CD14-positive monocyte (primary cell): ENCODE data around the gene PNPLA7. TPM values are rescaled to one million over a fixed set of nuclear protein-coding genes. Genes with fewer than 3 reads are reported as not detected.

Experiments used
- DNase-seq, 3 donors: peaks; one replicate each; pipeline ENCODE4 v3.0.0-alpha.2; 2011 to 2022
- H2AFZ ChIP-seq: 2 replicates; pipeline ENCODE4 v1.6.0; 2012; ENCODE audit warnings: mild to moderate bottlenecking, low read depth, low read length, inconsistent platforms; ENCODE audit not compliant: insufficient read depth, poor library complexity, severe bottlenecking
- H3K27ac ChIP-seq, 2 donors: 1 replicate in 1 of 2; 2 replicates in 1 of 2; pipeline ENCODE4 v1.5.1; 2012 to 2013; ENCODE audit warnings: low read length in 2 of 2, control low read depth in 1 of 2, inconsistent platforms in 1 of 2, low read depth in 1 of 2, mild to moderate bottlenecking in 1 of 2
- H3K27me3 ChIP-seq, 2 donors: one replicate each; pipeline versions ENCODE4 v1.6.0 to v1.6.1; 2011 to 2013; ENCODE audit warnings: low read length in 2 of 2; ENCODE audit not compliant: control insufficient read depth in 2 of 2, insufficient read depth in 2 of 2
- H3K36me3 ChIP-seq, 2 donors: replicated peaks in 1 of 2; 1 replicate in 1 of 2; 2 replicates in 1 of 2; pipeline versions ENCODE4 v1.5.1 to v1.6.1; 2012 to 2013; ENCODE audit warnings: low read length in 2 of 2, control low read depth in 1 of 2, inconsistent platforms in 1 of 2, mild to moderate bottlenecking in 1 of 2; ENCODE audit not compliant: insufficient read depth in 2 of 2, control insufficient read depth in 1 of 2
- H3K4me1 ChIP-seq, 2 donors: 1 replicate in 1 of 2; 2 replicates in 1 of 2; pipeline versions ENCODE4 v1.5.1 to v1.6.1; 2012 to 2013; ENCODE audit warnings: low read length in 2 of 2, control low read depth in 1 of 2, inconsistent platforms in 1 of 2, mild to moderate bottlenecking in 1 of 2, moderate library complexity in 1 of 2; ENCODE audit not compliant: insufficient read depth in 2 of 2, control insufficient read depth in 1 of 2
- H3K4me2 ChIP-seq: replicated peaks from 2 replicates; pipeline ENCODE3; 2012; ENCODE audit warnings: low read length, moderate library complexity, mild to moderate bottlenecking; ENCODE audit not compliant: poor library complexity, severe bottlenecking; ENCODE audit errors: extremely low read depth
- H3K4me3 ChIP-seq, 3 experiments: fragments of 200-600 bp in 1 of 3; sonication (generic) in 1 of 3; replicated peaks in 1 of 3; 1 replicate in 2 of 3; 2 replicates in 1 of 3; pipeline ENCODE4 v1.5.1; 2011 to 2013; ENCODE audit warnings: low read length in 3 of 3, mild to moderate bottlenecking in 3 of 3, control low read depth in 2 of 3, low read depth in 2 of 3, inconsistent platforms in 1 of 3, moderate library complexity in 1 of 3
- H3K79me2 ChIP-seq: 2 replicates; pipeline ENCODE4 v1.6.0; 2012; ENCODE audit warnings: mild to moderate bottlenecking, control low read depth, inconsistent platforms, low read length, moderate library complexity; ENCODE audit not compliant: insufficient read depth
- H3K9ac ChIP-seq: 2 replicates; pipeline ENCODE4 v1.6.0; 2017; ENCODE audit warnings: low read length, mild to moderate bottlenecking; ENCODE audit not compliant: insufficient read depth, poor library complexity, severe bottlenecking
- H3K9me3 ChIP-seq, 2 donors: replicated peaks in 1 of 2; 1 replicate in 1 of 2; 2 replicates in 1 of 2; pipeline versions ENCODE4 v1.5.1 to v1.6.1; 2012 to 2013; ENCODE audit warnings: low read length in 2 of 2, control low read depth in 1 of 2; ENCODE audit not compliant: control insufficient read depth in 1 of 2, insufficient read depth in 1 of 2
- H4K20me1 ChIP-seq: 2 replicates; pipeline ENCODE4 v1.6.0; 2012; ENCODE audit warnings: mild to moderate bottlenecking, low read length, control low read depth, moderate library complexity; ENCODE audit not compliant: insufficient read depth
- H3K27ac Mint-ChIP-seq, 7 donors: one replicate each; pipeline ENCODE4 v1.8.0; 2020; ENCODE audit warnings: mild to moderate bottlenecking in 7 of 7, mixed read lengths in 7 of 7, moderate library complexity in 6 of 7, inconsistent platforms in 2 of 7
- H3K27me3 Mint-ChIP-seq, 3 donors: one replicate each; pipeline ENCODE4 v1.8.0; 2021 to 2022; ENCODE audit warnings: low read depth in 3 of 3, mild to moderate bottlenecking in 3 of 3, mixed read lengths in 3 of 3, moderate library complexity in 3 of 3, inconsistent platforms in 1 of 3
- H3K36me3 Mint-ChIP-seq, 2 donors: one replicate each; pipeline ENCODE4 v1.8.0; 2020; ENCODE audit warnings: mixed read lengths in 2 of 2, inconsistent platforms in 1 of 2, mild to moderate bottlenecking in 1 of 2
- H3K4me1 Mint-ChIP-seq: one replicate; pipeline ENCODE4 v1.8.0; 2020; ENCODE audit warnings: mild to moderate bottlenecking, mixed read lengths
- H3K4me3 Mint-ChIP-seq, 2 donors: one replicate each; pipeline ENCODE4 v1.8.0; 2020; ENCODE audit warnings: mild to moderate bottlenecking in 2 of 2, mixed read lengths in 2 of 2, moderate library complexity in 1 of 2
- H3K9me3 Mint-ChIP-seq, 7 donors: one replicate each; pipeline ENCODE4 v1.8.0; 2020 to 2022; ENCODE audit warnings: mixed read lengths in 7 of 7, mild to moderate bottlenecking in 6 of 7, moderate library complexity in 6 of 7, inconsistent platforms in 2 of 7
- WGBS: methylation state at CpG from one replicate; pipeline ENCODE4 v1.1.5; 2013; ENCODE audit warnings: missing lambda C conversion rate; ENCODE audit not compliant: insufficient coverage; 5-methylcytosine and 5-hydroxymethylcytosine counted together
- intact Hi-C, 2 donors: fragments of 100-400 bp; cut with micrococcal nuclease; formaldehyde crosslinking; loops; one replicate each; pipeline versions ENCODE4 v1.15.0 to v1.15.1; 2023
- polyA plus RNA-seq, 3 donors: library from polyadenylated mRNA; depleted of rRNA in 1 of 3; unstranded in 2 of 3; stranded (reverse) in 1 of 3; fragments of 300-500 nt in 2 of 3; fragments of >200 nt in 1 of 3; fragmentation: Illumina TruSeq in 2 of 3; gene quantifications; 1 replicate in 2 of 3; 2 replicates in 1 of 3; pipeline ENCODE4 v1.2.3, GENCODE V29; 2012 to 2021
- TF ChIP-seq, protein P1 (sequence below): fragments of 200-600 bp; IDR thresholded peaks from one replicate; pipeline ENCODE4 v1.8.0; 2022; ENCODE audit warnings: antibody characterized with exemption, mild to moderate bottlenecking

PNPLA7 gene
- polyA plus RNA-seq, 3 donors, result 0.10 to 1.1 (median 0.14) TPM

DNA sequence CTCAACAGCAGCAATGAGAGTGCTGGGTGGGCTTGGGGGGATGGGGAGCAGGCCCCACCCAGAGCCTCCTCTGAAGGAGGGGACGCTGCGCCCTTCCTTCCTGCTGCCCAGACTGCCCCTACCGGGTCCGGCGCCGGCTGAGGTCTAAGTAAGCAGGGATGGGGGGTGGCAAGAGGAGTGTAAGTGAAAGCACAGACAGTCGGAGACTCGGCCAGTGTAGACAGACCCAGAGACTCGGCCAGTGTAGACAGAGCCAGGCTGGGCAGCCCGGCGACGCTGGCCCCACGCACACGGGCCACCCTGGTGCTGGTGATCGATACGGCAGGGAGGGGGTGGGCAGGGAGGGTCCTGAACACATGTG lies 101.6 kb downstream of the PNPLA7 start:
- Histone ChIP-seq H3K36me3 (peaks cover 9 to 10% of the 10 kb centered on the region in 2 donors), H3K4me2 (no peak overlapping the region), H2AFZ (no peak overlapping the region), H3K79me2 (no peaks in the 10 kb centered on the region), H3K27me3 (no peaks in the 10 kb centered on the region), H3K27ac (no peak overlapping the region), H3K4me3 (no peak overlapping the region), H3K9me3 (no peaks in the 10 kb centered on the region), H3K4me1 (peaks cover 70 to 83% of the 10 kb centered on the region in 2 donors), H4K20me1 (no peaks in the 10 kb centered on the region), H3K9ac (no peak overlapping the region)
- H3K9me3 Mint-ChIP-seq, result peaks cover 0 to 6% (median 0%) of the 10 kb centered on the region in 7 donors
- peaks cover 6 to 16% of the 10 kb centered on the region in 2 donors for H3K36me3 Mint-ChIP-seq
- TF ChIP-seq, protein P1, sequence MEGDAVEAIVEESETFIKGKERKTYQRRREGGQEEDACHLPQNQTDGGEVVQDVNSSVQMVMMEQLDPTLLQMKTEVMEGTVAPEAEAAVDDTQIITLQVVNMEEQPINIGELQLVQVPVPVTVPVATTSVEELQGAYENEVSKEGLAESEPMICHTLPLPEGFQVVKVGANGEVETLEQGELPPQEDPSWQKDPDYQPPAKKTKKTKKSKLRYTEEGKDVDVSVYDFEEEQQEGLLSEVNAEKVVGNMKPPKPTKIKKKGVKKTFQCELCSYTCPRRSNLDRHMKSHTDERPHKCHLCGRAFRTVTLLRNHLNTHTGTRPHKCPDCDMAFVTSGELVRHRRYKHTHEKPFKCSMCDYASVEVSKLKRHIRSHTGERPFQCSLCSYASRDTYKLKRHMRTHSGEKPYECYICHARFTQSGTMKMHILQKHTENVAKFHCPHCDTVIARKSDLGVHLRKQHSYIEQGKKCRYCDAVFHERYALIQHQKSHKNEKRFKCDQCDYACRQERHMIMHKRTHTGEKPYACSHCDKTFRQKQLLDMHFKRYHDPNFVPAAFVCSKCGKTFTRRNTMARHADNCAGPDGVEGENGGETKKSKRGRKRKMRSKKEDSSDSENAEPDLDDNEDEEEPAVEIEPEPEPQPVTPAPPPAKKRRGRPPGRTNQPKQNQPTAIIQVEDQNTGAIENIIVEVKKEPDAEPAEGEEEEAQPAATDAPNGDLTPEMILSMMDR, result no peak
- peaks cover 51% of the 10 kb centered on the region for H3K4me1 Mint-ChIP-seq
- intact Hi-C loops, result loop anchor here in 1 of 2 donors (10.0 kb wide), 1 partner anchor 154 kb away; no protein-coding TSS in a partner anchor
- peaks cover under 1 to 4% (median 2%) of the 10 kb centered on the region in 3 donors for H3K27me3 Mint-ChIP-seq
- H3K27ac Mint-ChIP-seq, result no peak overlapping the region
- H3K4me3 Mint-ChIP-seq, result no peak overlapping the region
- DNase-seq, result no peak
- WGBS, result 98% methylated on average over 14 of the region's 16 CpGs

DNA sequence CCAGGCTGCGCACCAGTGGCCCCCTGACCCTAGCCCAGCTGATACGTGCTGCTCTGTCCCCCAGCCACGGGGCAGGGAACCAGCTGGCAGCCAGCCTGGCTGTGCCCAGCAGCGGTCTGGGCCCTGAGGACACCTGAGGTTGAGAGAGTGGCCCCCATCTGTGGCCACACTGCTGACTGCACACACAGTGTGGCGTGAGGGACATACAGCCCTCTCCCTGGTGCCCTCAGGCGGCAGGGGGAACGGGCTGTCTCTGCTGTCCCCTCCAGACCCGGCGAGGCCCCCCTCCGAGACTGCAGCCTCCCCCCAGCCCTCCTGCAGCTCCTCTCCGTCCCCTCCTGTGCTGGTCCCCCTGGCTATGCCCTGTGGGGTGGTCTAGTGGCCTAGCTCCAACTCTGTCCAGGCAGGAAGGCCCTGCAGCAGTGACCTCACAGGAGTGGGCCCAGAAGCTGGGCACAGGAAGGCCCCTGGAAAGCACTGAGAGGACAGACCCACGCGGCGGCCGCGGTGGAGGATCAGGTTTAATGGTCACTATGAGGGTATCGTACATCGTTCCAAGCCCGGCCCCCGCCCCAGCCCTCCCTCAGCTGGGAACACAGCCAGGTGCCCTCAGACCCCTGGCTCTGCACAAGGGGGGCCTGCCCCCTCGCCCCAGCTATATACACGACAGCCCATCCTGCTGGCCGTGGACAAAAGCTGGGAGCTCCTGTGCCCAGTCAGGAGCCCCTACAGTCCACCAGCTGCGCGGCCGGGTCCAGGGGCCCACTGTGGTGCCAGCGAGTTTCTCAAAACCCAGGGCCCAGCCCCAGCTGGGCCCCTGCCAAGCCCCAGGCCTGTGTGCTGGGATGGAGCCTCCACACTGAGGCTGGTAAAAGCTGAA lies 102.2 kb downstream of the PNPLA7 start:
- Histone ChIP-seq H3K36me3 (peaks cover 9 to 10% of the 10 kb centered on the region in 2 donors), H3K4me2 (no peak overlapping the region), H3K79me2 (no peaks in the 10 kb centered on the region), H4K20me1 (no peaks in the 10 kb centered on the region), H3K27me3 (peaks cover 0 to under 1% of the 10 kb centered on the region in 2 donors), H3K9ac (no peak overlapping the region), H3K27ac (no peak overlapping the region), H2AFZ (no peak overlapping the region), H3K9me3 (no peaks in the 10 kb centered on the region), H3K4me1 (peaks cover 64 to 77% of the 10 kb centered on the region in 2 donors), H3K4me3 (no peak overlapping the region)
- H3K4me1 Mint-ChIP-seq, result peaks cover 49% of the 10 kb centered on the region
- DNase-seq, result no peak
- intact Hi-C loops, result loop anchor here in 1 of 2 donors (10.0 kb wide), 1 partner anchor 153 kb away; no protein-coding TSS in a partner anchor
- H3K27me3 Mint-ChIP-seq, result peaks cover 2 to 8% (median 5%) of the 10 kb centered on the region in 3 donors
- H3K4me3 Mint-ChIP-seq, result no peak overlapping the region
- TF ChIP-seq, protein P1, result no peak
- H3K36me3 Mint-ChIP-seq, result peaks cover 6 to 16% of the 10 kb centered on the region in 2 donors
- 98% methylated on average over 27 of the region's 27 CpGs for WGBS
- peaks cover 0 to 6% (median 0%) of the 10 kb centered on the region in 7 donors for H3K9me3 Mint-ChIP-seq
- peak overlapping the region in 2 of 7 donors; percentile 13 to 46 for H3K27ac Mint-ChIP-seq
